AG09309 (cell line): ENCODE measurements around the gene ADH7.
A peak's percentile ranks its signal among the peaks of the same experiment; 100 is the strongest.

Experiments
- DNase-seq: peaks from one replicate; pipeline ENCODE4 v3.0.0-alpha.2; 2010; ENCODE audit warnings: low read depth
- H3K4me3 ChIP-seq: 2 replicates; pipeline ENCODE4 v1.5.1; 2011; ENCODE audit warnings: mild to moderate bottlenecking, low read depth, low read length, moderate library complexity; ENCODE audit not compliant: control insufficient read depth
- TF ChIP-seq, protein P1 (sequence below): IDR thresholded peaks from 2 replicates; pipeline ENCODE4 v1.5.1; 2011; ENCODE audit warnings: mild to moderate bottlenecking, low read depth, low read length, inconsistent platforms; ENCODE audit not compliant: insufficient read depth, control insufficient read depth; ENCODE audit errors: missing control alignments

Gene ADH7

DNA sequence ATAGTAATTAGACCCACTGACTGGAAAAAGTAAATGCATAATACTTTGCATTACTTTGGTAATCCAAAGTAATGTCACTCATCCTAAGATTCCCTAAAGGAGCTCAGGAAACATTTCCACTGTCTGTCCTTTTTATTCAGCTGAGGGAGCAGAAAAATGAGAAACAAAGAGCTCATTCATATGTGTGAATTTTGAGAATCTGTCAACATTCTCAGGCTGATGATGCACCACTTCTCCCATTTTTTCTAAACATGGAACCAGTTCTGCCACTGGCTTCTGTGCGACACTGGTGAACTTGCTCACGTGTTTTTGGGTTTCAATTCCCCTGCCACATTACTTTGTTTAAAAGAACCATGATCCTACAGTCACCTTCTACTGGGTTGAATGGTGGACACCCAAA lies 28.4 kb upstream of the ADH7 start:
- no peak overlapping the region for H3K4me3 ChIP-seq
- TF ChIP-seq, protein P1, sequence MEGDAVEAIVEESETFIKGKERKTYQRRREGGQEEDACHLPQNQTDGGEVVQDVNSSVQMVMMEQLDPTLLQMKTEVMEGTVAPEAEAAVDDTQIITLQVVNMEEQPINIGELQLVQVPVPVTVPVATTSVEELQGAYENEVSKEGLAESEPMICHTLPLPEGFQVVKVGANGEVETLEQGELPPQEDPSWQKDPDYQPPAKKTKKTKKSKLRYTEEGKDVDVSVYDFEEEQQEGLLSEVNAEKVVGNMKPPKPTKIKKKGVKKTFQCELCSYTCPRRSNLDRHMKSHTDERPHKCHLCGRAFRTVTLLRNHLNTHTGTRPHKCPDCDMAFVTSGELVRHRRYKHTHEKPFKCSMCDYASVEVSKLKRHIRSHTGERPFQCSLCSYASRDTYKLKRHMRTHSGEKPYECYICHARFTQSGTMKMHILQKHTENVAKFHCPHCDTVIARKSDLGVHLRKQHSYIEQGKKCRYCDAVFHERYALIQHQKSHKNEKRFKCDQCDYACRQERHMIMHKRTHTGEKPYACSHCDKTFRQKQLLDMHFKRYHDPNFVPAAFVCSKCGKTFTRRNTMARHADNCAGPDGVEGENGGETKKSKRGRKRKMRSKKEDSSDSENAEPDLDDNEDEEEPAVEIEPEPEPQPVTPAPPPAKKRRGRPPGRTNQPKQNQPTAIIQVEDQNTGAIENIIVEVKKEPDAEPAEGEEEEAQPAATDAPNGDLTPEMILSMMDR, result no peak
- no peak for DNase-seq

DNA sequence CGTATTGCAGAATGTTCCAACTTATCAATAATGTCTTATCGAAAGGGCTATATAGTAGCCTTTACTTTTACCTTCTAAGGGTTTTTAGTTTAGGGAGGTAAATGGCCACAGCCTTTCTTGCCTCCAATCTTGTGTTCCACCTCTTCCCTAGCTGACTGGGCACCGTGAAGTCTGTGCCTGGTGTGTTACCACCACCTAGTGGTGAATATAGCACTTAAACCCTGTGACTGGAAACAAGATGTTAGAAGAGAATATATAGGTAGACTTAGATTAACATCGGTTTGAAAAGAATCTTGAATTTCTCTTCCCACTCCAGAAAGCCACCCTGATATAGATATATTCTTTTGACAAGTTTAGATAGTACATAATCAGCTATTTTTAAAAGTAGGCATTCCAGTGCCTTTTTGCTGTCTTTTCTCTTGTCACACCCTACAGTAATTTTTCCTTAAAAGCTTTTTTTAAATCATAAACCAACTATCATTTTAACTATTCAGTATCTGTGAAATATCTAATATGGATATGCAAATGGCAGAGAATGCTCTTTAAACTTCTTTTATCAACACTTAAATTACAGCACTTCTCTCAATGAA lies 27.8 kb upstream of the ADH7 start:
- TF ChIP-seq, protein P1, result peak; percentile 80
- peak; percentile 33 for DNase-seq
- no peak overlapping the region for H3K4me3 ChIP-seq

DNA sequence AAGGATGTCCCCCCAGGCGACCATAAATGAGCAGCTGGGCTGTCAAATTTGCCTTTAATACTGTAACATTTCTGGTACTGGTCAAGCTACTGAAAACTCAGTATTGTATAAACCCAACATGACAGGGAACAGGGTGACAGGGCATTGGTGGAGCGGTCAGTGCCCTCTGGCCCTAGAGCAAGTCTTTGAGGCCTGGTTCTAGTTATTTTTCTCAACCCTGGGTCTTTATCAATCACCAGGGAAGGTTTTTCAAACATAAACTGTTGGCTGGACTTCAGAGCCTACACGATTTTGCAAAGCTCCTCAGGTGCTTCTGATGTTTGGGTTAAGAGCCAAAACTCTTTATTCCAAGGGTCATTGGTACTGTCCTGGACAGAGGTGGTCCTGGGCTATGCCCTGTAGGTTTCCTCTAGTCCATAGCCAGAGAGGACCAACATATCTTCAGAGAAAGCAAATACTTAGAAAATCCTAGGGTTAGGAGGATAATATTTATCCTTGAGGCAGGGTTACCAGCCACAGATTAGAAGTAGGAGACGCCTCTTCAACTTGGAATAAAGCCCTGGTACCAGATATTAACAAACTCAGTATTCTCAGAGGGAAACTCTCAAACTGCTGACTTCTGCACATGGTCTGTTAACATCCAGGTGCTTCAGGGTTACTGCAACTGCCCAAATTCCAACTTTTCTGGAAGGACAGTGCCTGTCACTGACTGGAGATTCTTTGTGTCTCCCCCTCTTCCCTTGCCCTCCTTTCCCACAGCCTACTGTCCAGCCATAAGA lies 26.7 kb upstream of the ADH7 start:
- TF ChIP-seq, protein P1, result no peak
- DNase-seq, result no peak
- H3K4me3 ChIP-seq, result no peak overlapping the region

DNA sequence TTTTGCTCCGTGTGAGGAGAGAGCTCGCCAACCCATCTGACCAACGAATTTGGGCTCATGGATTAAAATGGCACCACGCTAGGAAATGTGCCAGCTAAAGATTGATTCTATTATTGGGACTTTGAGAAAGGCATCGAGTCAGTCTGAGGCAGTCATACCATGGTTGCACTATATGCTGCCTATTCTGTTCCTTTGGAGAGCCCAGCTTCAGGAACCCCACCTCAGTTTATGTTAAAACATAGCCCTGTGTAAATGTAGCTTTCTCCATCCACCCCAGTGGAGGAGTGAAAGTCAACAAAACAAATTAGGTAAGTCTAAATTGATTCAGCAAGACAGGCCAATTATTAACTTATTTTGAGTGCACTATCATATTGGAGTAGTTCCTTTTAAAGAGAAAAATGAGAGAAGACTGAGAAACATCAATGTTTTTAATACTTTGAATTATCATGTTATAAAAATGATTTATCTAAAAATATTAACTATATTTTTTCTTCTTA lies 24.5 kb upstream of the ADH7 start:
- TF ChIP-seq, protein P1, result no peak
- no peak for DNase-seq
- H3K4me3 ChIP-seq, result no peak overlapping the region

DNA sequence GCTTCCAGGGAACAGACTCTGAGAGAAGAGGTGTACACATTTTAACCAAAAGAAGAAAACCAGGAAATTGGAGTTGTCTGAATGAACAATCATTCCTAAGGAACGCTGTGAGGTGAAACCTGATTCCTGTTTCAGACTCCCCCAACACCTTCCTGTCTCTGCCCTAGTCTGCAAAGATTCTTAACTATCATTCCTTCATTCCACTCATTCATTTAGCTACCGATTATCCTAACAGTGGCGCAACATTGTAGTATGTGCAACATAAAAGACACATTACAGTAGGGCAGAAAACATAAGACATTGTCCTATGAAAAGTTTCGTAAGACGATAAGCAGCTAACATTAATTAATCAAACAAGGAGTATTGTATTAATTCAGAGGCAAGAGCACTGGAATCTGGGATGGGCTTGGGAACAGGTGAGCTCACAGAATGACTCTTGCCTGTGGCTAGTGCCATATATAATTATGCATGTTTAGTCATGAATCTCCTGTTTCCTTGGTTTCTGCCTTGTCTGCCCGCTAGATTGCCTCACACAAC lies 23.8 kb upstream of the ADH7 start:
- no peak overlapping the region for H3K4me3 ChIP-seq
- DNase-seq, result no peak
- TF ChIP-seq, protein P1, result no peak

DNA sequence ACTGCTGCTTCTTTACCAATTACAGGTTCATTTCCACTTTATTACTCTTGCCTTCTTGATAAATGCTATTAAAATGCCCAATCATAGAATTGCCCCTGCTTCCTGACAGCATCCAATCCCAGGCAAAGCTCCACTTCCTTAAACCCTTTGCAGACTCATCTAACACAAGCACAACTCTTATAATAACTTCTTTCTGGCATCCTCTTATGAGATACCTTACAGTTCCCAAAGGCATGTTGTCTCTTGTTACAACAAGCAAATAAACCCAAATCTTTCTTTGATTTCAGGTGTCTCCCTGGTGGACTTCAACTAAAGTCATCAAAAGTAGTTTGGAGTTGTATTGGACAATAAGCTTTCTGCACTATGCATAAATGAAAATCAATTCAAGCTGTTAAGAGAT lies 22.5 kb upstream of the ADH7 start:
- DNase-seq, result no peak
- H3K4me3 ChIP-seq, result no peak overlapping the region
- TF ChIP-seq, protein P1, result no peak
